Dermis microvascular lymphatic vessel endothelial cell (primary cell): ENCODE measurements around the gene ZDHHC7. TPM values are rescaled to one million over a fixed set of nuclear protein-coding genes. Genes with fewer than 3 reads are reported as not detected.
"Not testable (repeated sequence)": the region's sequence is repeated elsewhere in the genome, so short reads cannot be mapped to it uniquely, and the experiment has no call there.

Source experiments
- DNase-seq, 2 donors: peaks; one replicate each; pipeline versions ENCODE4 v3.0.0 to v3.0.0-alpha.2; 2010; ENCODE audit warnings: low read depth in 2 of 2
- total RNA-seq: library from RNA; depleted of rRNA; stranded (reverse); fragments of >200 nt; gene quantifications from 2 replicates; pipeline ENCODE4 v1.2.1, GENCODE V29; 2014

Gene ZDHHC7
- total RNA-seq, 1 donor from 2014 or later: 32.5 TPM

DNA sequence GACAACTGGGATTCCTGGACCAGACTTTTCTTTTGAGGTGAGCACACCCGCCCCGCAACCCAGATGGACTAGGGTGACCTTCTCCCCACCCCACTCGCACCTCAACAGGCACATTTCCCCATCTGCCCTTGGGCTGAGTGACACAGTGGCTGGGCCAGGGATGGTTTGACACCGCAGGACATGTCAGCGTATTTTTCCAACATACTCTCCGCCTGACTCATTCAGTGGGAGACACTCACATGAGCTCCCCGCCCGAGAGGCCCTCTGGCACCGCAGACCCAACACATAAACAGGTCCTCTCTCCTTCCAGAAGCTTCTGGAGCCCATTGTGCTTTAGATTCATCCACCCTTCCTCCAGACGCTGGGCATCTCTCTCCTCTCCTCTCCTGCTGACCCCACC is 69.4 kb downstream of the ZDHHC7 start:
- peak in 1 of 2 donors; percentile 28 for DNase-seq

- DNase-seq: no peak
Measured at GRCh38 chr16:84940670-84941551, 70.4 kb downstream of the ZDHHC7 start.

DNA sequence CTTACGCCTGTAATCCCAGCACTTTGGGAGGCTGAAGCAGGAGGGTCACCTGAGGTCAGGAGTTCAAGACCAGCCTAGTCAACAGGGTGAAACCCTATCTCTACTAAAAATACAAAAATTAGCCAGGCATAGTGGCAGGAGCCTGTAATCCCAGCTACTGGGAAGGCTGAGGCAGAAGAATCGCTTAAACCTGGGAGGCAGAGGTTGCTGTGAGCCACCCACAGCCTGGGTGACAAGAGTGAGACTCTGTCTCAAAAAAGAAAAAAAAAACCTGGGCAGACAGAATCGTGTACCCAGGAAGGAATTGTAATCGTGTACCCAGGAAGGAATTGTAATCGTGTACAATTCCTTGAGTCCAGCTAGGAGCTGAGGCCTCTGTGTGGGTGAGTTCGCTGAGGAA is 72.7 kb downstream of the ZDHHC7 start:
- DNase-seq: not testable (repeated sequence)

GRCh38 chr16:84937196-84938005 is 73.9 kb downstream of the ZDHHC7 start:
- no peak for DNase-seq

- DNase-seq: peak in 1 of 2 donors; percentile 41
Measured at GRCh38 chr16:84933774-84934631, 77.3 kb downstream of the ZDHHC7 start.

DNA sequence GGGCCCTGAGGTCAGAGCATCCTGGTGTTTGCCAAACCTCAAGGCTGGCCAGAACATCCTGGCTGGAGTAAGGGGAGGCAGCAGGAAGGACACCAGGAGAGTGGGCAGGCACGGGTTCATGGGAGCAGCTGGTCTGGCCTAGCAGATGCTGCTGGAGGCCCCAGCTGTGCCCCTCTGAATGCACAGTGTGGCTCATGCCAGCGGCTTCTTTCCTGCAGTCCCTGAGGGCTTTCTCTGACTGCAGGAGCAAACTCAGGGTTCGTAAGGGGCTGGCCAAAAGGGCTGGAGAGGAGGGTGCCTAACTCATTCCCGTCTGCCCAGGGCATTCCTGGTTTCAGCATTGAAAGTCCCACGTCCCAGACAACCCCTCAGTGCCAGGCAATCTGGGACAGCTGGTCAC is 78.7 kb downstream of the ZDHHC7 start:
- DNase-seq: no peak

DNA sequence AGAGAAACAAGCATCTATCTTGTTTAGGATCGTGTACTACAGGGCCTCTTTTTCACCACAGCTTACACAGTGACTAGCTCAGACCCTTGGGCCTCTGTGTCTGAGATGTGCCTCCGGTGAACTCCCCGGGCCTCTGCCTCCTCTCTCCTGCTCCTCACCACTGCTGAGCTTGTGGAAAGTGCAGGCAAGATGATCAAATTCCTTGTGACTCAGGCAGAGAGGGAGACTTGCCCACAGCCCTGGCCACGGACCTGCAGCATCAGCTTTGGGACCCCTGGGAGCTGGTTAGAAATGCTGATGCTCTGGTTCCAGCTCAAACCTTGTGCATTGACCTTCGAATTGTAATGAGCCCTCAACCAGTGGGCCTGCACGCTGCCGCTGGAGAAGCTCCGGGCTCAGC is 79.8 kb downstream of the ZDHHC7 start:
- no peak for DNase-seq

- no peak for DNase-seq
Measured at GRCh38 chr16:84931107-84931494, 80.2 kb downstream of the ZDHHC7 start.

DNA sequence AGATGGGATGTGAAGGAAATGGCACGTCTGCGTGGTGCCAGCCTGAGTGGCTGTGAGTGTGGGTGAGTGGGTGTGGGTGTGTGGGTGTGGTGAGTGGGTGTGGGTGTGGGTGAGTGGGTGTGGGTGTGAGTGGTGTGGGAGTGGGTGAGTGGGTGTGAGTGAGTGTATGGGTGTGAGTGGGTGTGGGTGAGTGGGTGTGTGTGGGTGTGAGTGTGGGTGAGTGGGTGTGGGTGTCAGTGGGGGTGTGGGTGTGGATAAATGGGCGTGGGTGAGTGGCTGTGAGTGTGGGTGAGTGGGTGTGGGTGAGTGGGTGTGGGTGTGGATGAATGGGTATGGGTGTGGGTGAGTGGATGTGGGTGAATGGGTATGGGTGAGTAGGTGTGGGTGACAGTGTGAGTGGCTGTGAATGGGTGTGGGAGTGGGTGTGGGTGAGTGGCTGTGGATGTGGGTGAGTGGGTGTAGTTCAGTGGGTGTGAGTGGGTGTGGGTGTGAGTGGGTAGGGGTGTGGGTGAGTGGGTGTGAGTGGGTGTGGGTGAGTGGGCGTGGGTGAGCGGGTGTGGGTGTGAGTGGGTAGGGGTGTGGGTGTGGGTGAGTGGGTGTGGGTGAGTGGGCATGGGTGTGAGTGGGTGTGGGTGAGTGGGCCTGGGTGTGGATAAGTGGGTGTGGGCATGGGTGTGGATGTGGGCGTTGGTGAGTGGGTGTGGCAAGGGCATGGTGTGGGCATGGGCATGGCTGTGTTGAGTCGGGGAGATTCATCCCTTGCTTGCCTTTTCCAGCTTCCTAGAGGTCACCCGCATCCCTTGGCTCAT is 80.8 kb downstream of the ZDHHC7 start:
- DNase-seq: no peak

GRCh38 chr16:84929421-84930297 is 81.7 kb downstream of the ZDHHC7 start:
- no peak for DNase-seq

DNA sequence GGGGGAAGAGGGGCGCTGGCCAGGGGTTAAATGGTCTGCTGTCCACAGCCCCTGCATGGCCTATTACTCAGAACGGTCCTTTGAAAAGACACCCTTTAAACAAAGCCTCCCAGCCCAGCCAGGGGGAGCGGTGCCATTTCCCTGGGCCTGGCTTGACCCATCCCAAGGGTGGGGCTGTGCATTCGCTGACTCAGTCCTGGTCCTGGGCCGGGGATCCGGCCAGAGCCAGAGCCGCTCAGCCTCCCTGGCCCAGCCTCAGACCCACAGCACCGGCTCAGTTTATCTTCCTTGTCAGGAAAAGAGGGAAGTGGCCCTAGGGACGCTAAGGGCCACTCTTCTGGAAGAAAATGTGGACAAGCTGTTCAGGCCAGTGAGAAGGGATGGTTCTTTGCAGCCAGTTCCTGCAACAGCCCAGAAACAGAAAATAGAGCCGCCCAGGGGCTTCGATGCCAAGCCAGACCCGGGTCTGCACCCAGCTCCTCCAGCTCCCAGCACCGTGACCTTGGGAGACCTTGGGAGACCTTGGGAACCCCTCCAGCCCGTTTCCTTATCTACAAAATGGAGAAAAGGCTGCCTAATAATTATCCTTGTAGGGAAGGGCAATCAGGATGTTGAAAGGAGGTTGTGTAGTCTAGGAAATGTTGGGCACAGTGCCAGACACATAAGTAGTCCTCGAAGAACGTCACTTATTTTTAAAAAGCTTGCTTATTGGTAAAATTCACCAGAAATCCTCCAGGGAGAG is 82.5 kb downstream of the ZDHHC7 start:
- no peak for DNase-seq

DNA sequence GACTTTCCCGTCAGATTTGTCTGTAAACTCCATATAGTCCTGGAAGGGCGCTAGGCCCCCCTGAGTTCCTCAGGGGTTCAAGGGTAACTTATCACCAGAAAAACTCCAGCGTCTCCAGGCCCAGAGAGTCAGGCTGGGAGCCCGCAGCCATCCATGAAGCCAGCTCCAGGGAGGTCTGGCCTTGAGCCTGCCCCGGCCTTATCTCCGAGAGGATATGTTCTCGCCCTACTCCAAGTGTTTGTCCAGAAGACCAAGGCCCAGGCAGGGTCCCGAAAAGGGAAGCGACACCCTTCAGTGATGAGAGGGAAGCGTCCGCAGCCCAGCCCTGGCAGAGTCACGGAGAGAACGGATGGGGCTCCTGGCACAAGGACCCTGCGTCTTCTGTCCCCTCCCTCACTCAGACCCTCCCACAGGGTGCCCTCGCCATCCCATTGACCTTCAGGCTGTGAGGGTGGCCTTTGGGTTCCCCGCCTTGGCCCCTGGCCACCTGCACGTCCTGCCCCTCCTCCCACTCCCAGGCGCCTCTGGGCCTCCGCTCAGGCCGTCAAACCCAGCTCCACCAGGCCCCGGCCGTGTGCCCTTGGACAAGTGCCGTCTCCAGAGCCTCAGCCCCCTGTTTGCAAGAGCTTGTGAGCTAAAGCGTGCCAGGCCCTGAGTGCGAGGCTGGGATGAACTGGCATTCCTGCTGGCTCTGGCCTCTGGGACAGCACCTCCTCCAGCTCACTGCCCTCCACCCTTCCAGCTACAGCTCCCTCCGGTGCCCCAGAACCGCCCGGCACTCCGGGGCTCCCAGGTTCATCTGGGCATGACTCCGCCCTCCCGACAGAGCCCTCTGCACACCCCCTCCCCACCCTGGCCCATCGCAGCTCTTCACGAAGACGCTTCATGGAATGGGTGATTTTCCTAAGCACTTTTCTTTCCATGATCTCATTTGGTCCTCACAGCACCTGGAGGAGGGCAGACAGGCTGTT is 83.4 kb downstream of the ZDHHC7 start:
- DNase-seq: no peak

DNA sequence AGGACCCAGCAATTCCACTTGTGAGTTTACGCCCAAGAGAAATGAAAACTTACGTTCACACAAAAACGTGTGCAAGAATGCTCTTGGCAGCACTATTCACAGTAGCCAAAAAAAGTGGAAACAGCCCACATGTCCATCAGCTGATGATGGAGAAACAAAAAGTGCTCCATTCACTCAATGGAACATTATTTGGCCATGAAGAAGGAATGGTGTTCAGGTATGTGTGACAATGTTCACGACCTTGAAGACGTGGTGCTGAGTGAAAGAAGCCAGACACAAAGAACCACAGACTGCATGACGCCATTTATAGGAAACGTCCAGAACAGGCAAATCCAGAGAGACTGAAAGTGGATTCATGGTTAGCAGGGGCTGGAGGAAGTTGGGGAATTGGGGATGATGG is 84.9 kb downstream of the ZDHHC7 start:
- no peak for DNase-seq

DNA sequence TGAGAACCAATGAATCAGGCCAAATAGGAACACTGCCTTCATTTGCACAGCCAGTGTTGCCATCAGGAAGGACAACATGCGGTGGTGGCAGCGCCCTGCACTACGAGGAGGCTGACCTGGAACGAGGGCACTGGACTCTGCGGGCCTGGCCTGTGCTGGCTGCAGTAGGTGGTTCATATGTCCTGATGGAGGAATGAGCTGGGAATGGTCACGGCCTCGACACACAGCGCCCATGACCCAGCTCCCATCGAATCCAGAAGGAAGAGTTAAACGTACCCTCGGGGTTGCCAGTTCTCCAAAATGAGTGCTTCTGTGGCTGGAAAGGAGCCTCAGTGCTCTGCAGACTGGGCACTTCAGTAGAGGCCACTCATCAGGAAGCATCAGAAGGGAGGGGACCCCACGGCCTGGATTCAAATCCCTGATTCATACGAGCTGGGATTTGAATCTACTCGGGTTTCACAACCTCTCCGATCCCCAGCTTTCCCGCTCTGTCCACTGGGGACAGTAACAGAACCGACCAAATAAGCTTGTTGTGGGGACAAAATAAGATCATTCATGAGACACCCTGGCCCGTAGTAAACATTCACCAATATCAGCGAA is 85.5 kb downstream of the ZDHHC7 start:
- no peak for DNase-seq

DNA sequence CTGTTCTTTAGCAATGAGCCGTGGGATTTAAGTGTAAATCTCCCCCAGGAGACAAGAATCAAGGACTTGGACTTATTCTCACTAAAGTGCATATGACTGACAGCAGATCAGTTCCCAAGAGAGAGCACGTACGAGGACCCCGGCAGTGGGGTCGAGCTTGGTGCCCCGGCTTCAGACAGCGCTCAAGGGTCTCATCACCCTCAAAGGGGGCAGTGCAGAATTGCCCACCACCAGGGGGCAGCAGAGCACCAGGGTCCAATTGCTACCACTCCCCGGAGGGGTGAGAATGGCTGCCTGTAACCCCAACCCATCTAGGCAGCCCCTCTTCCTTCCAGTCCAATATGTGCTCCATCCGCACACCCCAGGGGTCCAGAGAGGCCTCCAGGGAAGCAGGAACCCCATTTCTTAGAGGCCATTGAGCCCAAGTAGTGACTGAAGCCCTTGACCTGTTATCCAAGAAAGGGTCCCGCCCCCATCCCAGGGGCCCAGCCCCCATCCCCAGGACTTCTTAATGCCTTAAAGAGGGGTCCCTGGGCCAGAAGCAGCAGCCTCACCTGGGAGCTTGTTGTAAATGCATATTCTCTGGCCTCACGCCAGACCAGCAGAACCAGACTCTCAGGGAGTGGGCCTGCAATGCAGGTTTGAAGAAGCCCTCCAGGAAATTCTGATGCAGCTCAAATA is 86.1 kb downstream of the ZDHHC7 start:
- peak in 1 of 2 donors; percentile 43 for DNase-seq

DNA sequence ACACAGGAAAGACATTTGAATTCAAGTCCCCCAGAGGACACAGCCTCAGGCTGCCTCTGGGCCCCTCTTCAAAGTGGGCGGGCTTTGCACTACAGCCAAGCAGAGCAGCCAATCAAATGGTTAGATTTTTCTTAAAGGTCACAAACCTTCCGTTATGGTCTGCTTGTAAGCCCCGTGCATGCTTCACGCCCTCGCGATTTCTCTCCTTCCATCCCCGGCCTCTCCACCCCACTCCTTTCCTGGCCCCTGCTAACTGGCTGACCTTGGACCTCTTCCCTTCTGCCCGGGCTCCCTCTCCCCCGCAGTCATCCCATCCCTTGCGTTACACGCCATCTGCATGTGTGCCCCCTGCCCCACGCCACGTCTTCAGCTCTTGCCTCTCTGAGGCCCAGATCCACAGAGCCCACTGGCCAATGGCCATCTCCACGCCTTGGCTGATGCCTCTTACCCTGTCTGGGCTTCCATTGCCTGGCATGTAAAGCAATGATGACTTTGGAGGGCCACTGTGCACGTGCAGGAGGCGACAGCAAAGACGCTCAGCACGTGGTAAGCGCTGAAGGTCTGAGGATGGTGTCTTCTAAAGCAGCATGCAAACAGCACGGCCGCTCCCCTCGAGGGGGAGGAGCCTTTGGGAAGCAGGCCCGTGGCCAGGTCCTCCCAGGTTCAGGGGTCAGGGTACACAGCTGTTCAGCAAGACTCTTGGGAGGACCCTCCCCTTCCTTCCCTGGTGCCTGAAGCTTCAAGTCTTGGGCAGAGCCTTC is 86.8 kb downstream of the ZDHHC7 start:
- DNase-seq: no peak
